Loucy (cell line): Measurements from ENCODE around the gene TMEM132D.

Experiments
- EZH2phosphoT487 ChIP-seq: fragments of 200-600 bp; IDR thresholded peaks from 2 replicates; pipeline ENCODE4 v1.6.1; 2018; ENCODE audit warnings: antibody characterized with exemption, mild to moderate bottlenecking, moderate library complexity, borderline replicate concordance
- TF ChIP-seq, protein P1 (sequence below): fragments of 200-600 bp; sonication (generic); conservative IDR thresholded peaks from 2 replicates; pipeline ENCODE4 v1.5.1; 2014; ENCODE audit warnings: mild to moderate bottlenecking, antibody characterized with exemption, low read length

DNA sequence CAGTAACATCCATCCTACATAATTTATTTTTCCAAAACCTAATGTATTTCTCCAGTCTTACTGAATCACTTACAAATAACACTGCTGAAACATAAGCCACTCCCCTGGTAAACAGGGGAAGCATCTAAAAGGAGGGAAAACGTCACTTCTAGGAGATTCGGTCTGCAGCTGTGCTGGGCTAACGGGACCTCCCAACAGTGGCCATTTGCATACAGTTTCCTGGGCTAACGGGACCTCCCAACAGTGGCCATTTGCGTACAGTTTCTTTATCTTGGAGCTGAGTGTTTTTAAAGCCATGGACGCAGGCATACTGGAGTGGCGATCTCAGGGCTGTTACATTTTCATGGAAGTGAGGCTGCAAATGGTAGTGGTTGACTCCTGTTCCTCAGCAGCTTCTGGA lies 242.9 kb downstream of the TMEM132D start:
- TF ChIP-seq, protein P1, sequence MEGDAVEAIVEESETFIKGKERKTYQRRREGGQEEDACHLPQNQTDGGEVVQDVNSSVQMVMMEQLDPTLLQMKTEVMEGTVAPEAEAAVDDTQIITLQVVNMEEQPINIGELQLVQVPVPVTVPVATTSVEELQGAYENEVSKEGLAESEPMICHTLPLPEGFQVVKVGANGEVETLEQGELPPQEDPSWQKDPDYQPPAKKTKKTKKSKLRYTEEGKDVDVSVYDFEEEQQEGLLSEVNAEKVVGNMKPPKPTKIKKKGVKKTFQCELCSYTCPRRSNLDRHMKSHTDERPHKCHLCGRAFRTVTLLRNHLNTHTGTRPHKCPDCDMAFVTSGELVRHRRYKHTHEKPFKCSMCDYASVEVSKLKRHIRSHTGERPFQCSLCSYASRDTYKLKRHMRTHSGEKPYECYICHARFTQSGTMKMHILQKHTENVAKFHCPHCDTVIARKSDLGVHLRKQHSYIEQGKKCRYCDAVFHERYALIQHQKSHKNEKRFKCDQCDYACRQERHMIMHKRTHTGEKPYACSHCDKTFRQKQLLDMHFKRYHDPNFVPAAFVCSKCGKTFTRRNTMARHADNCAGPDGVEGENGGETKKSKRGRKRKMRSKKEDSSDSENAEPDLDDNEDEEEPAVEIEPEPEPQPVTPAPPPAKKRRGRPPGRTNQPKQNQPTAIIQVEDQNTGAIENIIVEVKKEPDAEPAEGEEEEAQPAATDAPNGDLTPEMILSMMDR, result no peak
- no peak for TF ChIP-seq EZH2phosphoT487
